NCI-H2081 (cell line): ENCODE data around the gene PRR22.

Experiments used
- DNase-seq, 2 experiments: peaks; one replicate each; lab custom pipeline; 2025; lab: John Stamatoyannopoulos, UW

PRR22 gene

DNA sequence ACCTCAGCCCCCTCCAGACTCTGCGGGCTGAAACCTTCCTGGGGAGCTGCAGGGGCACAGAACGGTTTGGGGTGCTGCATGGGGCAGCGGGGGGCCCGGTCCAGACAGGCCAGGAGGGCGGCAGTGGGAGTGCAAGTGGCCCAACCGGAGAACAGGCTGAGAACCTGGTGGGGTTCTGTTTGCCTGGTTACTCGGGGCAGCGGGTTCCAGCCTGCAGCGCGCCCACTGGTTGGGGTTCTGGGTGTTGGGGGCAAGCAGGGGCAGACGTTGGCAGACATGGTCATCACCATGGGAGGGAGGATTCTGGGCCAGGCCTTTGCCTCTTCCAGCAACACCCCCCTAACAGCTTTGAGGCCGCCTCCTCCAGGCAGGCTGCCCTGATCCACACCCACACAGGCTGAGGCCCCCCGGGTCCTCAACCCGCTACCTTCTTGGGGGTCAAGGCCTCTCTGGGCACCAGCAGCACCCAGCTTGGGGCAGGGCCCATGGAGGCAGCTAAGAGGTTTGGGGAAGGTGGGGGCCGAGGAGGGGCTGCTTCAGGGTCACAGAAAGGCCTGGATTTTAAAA, at the start of gene PRR22:
PRR22 (minus strand) TSS at position 166 of the 567 bp plus-strand sequence; CDS start at position 80, 86 bp downstream.
- DNase-seq: no peak

DNA sequence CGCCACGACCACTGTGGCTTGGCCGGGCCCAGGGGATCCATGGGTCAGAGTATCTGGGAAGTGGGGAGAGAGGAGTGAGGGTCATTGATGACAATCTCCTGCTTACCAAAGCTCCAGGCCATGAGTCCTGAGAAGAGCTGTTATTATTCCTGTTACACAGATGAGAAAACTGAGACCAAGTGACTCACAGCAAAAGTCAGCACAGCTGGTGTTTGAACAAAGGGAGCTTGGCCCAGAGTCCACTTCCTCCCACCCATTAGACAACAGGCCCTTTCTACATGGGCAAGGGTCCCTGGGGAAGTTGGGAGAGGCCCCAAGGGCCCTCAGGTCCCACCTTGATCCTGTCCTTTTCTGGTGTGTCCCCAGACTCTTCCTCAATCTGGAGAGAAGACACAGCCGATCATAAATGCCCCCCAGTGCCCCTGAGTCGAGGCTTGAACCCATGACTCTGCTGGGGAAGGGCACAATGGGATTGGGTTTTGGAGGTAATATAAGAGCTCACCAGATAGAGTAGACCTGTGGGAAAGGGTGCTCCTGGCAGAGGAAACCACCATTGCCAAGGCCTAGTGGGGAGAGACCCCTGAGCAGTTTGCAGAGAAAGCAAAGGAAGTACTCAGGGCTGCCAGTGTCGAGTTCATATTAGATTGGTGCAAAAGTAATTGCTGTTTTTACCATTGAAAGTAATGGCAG, 48.1 kb upstream of the PRR22 start:
- no peak for DNase-seq

DNA sequence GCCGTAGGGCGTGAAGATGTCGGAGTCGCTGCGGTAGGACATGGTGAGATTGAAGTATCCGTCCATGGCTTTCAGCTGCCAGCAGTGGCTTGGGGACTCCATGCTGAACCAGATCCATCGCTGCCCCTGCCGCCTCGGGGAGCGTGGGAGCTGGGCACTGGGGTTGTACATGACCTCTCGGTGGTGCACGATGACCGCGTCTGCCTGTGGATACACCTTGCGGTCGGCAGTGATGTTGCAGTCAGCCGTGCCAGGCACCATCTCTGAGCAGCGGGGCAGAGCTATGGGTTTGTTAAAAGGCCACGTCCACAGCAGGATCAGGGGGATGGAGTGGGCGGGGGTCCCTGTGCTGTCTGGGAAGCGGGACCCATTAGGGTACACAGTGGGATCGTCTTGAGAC, 47.5 kb upstream of the PRR22 start:
- DNase-seq: no peak

DNA sequence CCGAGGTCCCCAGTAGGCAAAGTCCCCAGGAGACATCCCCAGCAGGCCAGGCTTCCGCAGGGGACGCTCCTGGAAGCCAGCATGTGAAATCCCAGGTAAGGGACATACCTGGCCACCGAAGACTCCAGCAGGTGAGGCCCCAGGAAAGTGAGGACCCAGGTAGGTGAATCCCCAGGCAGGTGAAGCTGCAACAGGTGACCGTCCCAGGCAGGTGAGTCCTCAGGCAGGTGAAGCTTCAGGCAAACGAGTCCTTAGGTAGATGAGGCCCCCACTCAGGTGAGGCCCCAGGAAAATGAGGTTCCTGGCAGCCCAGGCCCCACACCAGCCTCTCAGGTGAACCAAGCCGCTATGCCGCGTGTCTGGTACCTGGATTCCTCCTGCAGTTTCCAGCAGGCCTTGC, 46.6 kb upstream of the PRR22 start:
- no peak for DNase-seq

DNA sequence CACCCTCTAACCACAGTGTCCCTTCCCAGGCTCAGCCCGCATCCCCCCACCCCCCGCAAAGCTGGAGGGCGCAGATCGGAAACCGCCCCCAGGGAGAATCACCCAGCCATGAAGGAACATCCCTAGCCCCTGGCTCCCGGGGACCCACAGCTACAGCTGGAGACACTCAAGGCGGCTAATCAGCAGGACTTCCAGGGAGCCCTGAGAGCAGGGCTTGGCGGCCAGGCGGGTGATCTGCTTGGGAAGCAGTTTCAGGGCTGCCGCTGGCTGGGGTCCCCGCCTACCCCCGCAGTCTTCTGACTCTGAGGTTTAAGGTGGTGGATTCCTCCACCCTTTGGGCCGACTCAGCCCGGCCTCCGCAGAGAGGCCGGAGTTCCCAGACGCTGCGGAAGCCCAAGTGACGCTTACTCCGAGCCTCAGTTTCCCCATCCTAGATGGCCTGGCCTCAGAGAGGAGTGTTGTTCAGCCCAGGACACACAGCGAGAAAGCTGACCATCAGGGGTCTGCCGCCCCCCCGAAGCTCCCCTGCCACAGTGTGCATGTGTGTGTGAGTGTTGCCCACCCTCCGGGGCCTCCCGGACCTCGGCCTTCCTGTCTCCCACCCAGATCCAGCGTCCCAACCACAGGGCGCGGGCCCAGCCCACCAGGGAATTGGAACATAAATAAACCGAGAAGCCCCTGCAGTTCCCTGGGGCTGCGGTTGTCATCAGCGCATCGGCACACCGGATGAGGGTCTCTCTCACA, 45.2 kb upstream of the PRR22 start:
- no peak for DNase-seq

DNA sequence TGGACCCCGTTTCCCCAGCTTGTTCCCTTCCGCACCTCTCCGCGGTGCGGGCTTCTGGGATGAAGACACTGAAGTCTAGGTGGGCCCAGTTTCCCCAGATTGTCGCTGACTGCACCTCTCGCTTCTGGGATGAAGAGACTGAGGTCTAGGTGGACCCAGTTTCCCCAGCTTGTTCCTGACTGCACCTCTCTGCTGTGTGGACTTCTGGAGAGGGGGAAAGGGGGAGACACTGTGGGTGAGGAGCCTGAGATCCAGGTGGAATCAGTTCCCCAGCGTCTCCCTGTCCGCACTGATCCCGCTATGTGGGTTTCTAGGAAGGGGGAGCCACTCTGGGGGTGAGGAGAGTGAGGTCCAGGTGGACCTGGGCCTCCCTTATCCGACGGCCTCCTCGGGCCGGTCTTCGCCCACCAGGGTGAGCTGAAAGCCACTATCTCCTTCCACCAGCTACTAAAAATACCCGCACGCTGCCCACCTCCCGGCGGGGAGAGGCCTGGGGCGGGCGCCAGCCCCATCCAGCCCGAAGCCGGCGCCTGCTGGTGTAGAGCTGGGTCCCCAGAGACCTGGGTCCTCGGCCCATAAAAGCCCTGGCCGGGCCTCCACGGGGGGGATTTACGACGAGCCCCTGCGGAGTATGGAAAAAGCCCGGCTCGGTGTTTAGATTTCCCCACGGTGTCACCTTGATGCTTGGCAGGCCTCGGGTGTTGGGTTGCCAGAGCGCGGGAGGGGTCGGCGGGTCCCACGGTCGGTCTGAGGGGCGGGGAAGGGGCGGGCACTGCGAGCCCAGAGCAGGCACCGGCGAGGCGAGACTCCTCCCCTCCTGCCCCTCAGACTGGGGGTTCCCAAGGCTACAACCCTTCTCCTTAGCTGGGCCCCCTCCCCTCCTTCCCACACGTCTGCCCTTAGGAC, 44.4 kb upstream of the PRR22 start:
- DNase-seq: peak; percentile 74 to 76

DNA sequence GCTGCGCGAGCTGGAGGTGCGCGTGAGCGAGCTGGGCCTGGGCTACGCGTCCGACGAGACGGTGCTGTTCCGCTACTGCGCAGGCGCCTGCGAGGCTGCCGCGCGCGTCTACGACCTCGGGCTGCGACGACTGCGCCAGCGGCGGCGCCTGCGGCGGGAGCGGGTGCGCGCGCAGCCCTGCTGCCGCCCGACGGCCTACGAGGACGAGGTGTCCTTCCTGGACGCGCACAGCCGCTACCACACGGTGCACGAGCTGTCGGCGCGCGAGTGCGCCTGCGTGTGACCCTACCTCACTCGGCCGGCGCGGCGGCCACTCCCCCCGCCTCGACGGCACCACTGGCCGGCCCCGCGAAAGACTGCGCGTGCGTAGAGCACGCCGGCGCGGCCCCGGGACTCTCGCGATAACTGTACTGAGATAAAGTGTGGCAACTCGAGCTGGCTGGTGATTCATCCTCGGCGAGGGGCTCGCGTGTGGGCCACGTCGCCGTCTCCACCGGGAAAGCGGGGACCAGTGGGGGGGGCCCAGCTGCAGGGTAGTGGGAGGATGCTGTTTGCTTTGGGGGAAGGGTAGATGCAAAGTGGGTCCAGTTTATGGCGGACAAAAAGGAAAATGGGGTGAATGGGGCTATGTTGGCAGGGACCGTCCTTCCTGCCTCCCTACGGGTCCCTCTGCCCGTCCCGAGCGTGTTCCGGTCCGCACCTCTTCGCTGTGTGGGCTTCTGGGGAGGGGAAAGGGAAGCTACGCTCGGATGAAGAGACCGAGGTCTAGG, 43.5 kb upstream of the PRR22 start:
- DNase-seq: peak; percentile 94 to 97

DNA sequence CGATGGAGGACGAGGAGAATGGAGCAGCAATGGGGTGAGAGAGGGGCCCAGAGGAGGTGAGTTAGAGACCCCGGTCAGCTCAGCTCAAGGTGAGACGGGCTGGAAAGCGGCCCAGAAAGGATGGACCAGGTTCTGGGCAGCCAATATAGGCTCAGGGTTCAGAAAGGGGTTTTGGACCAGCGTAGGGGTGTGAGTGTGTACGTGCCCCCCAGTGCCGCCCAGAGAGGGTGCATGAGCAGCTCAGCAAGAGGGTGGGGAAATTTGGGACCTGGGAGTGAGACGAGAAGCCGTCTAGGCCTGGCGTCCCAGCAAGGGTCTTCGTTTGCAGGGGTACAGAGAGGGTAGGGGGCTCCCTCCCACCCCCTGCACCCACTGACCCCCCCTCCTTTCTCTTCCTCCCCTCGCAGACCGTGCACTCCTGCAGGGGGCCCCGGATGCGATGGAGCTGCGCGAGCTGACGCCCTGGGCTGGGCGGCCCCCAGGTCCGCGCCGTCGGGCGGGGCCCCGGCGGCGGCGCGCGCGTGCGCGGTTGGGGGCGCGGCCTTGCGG, 42.9 kb upstream of the PRR22 start:
- no peak for DNase-seq

DNA sequence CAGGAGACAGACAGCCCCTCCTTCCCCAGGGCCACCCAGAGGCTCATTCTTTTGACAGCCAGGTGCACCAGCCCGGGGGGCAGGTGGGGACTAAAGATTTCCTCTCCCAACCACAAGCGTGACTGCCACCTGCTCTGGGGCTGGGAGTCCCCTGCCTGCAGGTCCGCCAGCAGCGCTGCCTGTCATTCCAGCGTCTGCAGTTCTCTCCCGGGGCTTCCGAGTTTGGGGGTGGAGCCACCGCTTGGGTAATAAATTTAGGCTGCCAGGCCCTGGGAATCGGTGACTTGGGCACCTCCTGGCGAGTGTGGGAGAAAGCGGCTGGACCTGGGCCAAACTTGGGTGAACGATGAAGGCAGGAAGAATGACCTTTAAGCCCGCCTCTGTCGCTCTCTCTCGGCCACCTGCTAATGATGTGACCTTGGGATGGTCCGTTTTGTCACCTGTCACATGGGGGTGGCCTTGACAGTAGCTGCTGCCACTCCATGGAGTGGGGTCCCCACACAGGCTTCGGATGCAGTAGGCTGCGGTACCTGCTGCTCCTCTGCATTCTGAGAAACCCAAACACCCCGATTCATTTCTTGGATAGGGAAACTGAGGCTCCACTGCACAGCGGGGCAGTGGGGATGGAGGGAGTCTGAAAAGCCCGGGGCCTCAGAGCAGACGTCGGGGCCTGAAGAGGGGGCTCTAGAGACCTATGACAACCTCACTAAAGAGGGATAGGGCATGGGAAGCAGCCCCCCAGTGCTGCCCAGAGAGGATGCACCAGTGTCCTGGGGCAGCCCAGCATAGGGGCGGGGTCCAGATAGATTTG, 42.2 kb upstream of the PRR22 start:
- peak; percentile 83 to 94 for DNase-seq

DNA sequence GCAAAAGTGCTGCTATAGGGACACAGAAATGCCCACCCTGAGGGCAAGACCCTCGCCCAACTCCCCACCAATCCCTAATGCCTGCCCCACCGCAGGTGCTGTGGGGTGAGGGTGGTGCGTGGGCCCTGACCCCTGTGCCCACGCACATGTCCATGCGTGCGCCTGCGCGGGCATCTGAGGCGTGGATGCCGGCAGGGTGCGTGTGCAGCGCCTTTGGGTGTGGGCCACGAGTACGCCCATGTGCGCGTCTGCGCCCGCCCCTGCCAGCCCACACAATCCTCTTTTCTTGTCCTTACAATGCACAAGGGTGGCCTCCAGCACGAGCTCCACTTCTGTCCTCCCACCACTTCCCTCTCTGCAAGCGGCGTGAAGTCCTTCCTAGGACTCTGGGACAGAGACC, 40.6 kb upstream of the PRR22 start:
- DNase-seq: no peak

DNA sequence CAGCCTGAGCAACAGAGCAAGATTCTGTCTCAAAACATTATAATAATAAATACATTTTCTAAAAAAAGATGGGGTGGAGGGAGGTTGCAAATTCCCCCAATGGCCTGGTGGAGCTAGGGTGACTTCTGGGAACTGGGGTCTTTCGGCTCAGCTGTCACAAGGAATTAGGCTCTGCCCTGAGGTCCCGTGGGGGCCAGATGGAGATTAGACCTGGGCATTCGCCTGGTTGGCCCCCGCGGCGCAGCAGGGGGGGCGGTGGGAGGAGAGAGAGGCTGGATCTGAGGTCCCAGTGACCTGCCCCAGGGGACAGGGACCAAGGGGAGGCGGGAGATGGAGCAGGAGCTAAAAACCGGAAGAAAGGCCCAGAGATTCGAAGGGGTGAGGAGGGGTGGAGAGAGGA, 40.2 kb upstream of the PRR22 start:
- no peak for DNase-seq

DNA sequence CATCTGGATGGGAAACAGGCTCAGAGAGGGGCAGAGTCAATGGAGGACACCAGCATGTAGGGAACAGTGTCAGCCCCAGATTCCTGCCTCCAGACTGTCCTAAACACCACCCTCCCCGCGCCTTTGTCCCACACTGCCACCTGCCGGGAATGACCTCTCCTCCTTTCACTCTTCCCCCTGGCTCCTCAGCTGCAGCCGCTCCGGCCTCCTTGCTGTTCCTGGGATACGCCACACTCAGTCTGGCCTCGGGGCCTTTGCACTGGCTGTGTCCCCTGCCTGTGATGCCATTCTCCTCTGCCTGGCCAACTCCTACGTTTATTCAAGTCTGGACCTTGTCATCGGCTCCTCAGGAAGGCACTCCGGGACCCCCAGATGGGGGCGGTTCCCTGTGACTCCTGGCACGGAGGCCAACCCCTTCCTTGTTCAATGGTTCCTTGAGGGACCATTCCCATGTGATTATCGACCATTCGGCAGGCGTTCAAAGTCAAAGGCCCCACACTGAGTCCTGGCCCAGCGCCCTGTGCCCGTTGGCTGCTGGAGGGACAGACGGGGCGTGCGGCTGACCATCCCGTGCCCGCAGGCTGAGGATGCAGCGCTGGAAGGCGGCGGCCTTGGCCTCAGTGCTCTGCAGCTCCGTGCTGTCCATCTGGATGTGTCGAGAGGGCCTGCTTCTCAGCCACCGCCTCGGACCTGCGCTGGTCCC, 39.2 kb upstream of the PRR22 start:
- DNase-seq: no peak

DNA sequence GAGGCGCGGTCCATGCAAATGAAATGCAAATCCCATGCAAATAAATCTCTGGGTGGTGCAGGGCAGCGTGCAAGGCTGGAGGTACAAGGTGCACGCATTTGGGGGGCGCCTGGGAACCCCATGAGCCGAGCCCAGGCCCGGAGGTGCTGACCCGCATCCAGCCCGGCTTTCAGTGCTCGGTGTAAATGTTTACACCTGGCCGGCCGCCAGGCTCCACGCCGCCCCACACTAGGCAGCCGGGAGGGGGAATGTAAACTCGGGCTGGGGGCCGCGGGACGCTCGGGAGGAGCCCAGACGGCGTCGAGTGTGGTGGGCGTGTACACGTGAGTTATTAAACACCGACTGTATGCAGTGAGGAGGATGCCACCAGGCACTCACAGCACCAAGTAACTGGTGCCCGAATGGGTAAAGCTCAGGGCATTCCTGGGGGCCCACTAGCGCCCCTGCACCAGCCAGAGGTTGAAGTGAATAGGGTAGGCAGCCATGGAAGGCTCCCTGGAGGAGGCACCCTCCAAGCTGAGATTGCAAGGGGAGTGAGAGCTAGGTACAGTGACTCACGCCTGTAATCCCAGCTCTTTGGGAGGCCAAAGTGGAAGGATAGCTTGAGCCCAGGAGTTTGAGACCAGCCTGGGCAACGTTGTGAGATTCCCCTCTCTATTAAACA, 37.8 kb upstream of the PRR22 start:
- peak in 1 of 2 experiments; percentile 24 for DNase-seq

DNA sequence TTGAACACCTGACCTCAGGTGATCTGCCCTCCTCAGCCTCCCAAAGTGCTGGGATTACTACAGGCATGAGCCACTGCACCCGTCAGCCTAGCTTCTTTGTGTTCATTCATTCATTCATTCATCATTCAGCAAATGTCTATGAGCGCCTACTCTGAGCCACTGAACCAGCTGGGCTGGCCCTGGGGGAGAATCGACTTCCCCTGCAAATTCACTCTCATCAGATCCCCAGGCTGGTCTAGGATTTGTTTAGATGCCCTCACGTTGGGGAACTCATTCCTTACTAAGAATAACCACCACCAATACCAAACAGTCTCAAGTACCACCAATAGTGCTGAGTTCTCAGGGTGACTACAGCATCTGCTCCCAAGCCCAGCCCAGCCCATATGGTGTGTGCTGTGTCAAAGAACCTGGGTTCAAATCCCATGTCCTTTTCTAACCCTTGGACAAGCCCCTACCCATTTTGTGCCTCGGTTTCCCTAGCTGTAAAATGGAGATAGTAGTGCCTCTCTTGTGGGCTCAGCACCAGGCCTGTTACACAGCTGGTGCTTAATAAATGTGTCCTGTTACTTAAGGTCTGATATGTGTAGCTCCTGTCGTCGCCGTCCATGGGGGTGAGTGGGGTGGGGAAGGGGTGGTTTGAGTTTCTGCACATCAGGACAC, 37.1 kb upstream of the PRR22 start:
- DNase-seq: no peak

DNA sequence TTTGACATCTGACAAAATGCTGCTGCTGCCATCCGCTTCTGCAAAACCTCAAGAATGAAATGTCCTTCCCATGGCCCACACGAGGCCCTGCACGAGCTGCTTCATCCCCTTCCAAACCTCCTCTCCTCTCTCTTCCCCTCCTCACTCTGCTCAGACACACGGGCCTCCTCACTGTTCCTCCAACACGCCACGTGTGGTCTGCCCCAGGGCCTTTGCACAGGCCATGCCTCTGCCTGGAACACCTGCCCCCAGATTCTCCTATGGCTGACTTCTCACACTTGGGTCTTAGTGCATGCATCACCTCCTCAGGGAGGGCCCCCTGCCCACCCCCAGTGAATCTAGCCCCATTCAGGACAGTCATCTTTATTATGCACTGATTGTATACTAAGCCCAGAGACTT, 36.2 kb upstream of the PRR22 start:
- DNase-seq: no peak

DNA sequence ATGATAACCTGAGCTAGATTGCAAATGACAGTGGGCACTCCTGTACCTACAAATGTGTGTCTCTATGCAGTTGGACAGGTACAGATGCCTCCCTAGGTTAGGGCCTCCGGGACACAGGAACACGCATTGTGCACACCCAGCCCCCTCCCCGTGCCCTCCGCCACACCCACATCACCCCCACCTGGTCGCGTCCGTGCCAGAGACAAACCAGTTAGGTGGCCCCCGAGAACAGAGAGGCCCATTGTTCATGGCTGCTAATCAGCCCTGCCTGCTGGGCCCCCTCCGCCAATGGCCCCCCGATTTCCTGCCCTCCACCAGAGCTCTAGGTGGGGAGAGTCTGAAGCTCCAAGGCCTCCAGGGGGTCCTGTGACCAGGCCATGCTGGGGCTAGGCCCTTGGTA, 34.0 kb upstream of the PRR22 start:
- no peak for DNase-seq

DNA sequence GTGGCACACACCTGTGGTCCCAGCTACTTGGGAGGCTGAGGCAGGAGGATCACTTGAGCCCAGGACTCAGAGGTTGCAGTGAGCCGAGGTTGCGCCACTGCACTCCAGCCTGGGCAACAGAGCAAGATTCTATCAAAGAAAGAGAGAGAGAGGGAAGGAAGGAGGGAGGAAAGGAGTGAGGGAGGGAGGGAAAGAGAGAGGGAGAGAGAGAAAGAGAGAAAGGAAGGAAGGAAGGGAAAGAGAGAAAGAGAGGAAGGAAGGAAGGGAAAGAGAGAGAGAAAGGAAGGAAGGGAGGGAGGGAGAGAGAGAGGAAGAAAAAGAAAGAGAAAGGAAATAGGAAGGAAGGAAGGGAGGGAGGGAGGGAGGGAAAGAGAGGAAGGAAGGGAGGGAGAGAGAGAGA, 32.7 kb upstream of the PRR22 start:
- DNase-seq: no peak

DNA sequence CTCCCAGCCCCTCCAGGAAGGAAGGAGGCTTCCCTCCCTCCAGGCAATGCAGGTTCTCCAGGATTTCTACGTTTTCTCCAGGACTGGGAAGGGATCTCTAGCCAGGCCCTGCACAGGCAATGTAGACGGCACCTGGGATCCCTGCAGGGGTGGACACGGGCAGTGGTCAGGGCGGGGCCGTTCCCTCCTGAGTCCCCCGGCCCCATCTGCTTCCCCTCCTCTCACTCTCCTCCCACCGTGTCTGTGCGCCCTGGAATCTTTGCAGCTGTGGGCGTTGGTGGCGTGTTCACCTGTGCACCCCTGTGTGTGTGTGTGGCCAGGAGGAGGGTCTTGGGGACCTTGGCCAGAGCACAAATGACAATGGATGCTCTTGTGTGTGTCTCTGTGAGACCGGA, 30.3 kb upstream of the PRR22 start:
- DNase-seq: no peak
